ENCODE measurements around the gene RNF25.

- TF ChIP-seq CTCF (conservative IDR thresholded peaks at IDR 0.05; ENCODE audit: low read length), result no peak
- TF ChIP-seq EZH2phosphoT487 (IDR thresholded peaks at IDR 0.05; ENCODE audit: borderline replicate concordance), result no peak
Measured at GRCh38 chr2:218716070-218716469, 44.3 kb upstream of the RNF25 start.
